ENCODE measurements around the gene BCL11B.

BCL11B gene

GRCh38 chr14:99174770-99175319 is 97.2 kb downstream of the BCL11B start:
- Histone ChIP-seq H3K4me1 (ENCODE audit: insufficient read depth, low read length, severe bottlenecking) (no peaks in the 10 kb centered on the region), H3K27ac (ENCODE audit: low read depth, low read length, poor library complexity, severe bottlenecking) (no peak overlapping the region), H3K36me3 (ENCODE audit: insufficient read depth, low read length) (no peaks in the 10 kb centered on the region), H3K79me2 (ENCODE audit: insufficient read depth, low read length) (no peaks in the 10 kb centered on the region), H3F3A (ENCODE audit: insufficient read depth, low read length) (no peaks in the 10 kb centered on the region), H3K4me3 (ENCODE audit: low read depth, low read length, poor library complexity, severe bottlenecking) (no peak overlapping the region), H3K9ac (ENCODE audit: low read length) (no peak overlapping the region), H3K27me3 (ENCODE audit: insufficient read depth, low read length) (no peaks in the 10 kb centered on the region), H3K9me2 (ENCODE audit: low read depth, low read length) (no peaks in the 10 kb centered on the region), H3K9me3 (ENCODE audit: low read length) (no peaks in the 10 kb centered on the region), H4K20me1 (ENCODE audit: insufficient read depth, low read length) (no peaks in the 10 kb centered on the region), H3K4me2 (ENCODE audit: low read length) (no peak overlapping the region), H2AFZ (ENCODE audit: low read length) (no peak overlapping the region)
- TF ChIP-seq EZH2 (IDR thresholded peaks at IDR 0.05; ENCODE audit: borderline replicate concordance, low read length) (no peak), CTCF (IDR thresholded peaks at IDR 0.05; ENCODE audit: low read length) (no peak)

GRCh38 chr14:99174081-99174769 is 97.8 kb downstream of the BCL11B start:
- no peaks in the 10 kb centered on the region for H3K4me1 ChIP-seq (ENCODE audit: insufficient read depth, low read length, severe bottlenecking)
- H3F3A ChIP-seq (ENCODE audit: insufficient read depth, low read length): no peaks in the 10 kb centered on the region
- H3K9me3 ChIP-seq (ENCODE audit: low read length): no peaks in the 10 kb centered on the region
- H2AFZ ChIP-seq (ENCODE audit: low read length): no peak overlapping the region
- H3K36me3 ChIP-seq (ENCODE audit: insufficient read depth, low read length): no peaks in the 10 kb centered on the region
- no peaks in the 10 kb centered on the region for H3K79me2 ChIP-seq (ENCODE audit: insufficient read depth, low read length)
- no peak overlapping the region for H3K4me2 ChIP-seq (ENCODE audit: low read length)
- H3K9ac ChIP-seq (ENCODE audit: low read length): no peak overlapping the region
- H3K27me3 ChIP-seq (ENCODE audit: insufficient read depth, low read length): no peaks in the 10 kb centered on the region
- H4K20me1 ChIP-seq (ENCODE audit: insufficient read depth, low read length): no peaks in the 10 kb centered on the region
- TF ChIP-seq EZH2 (IDR thresholded peaks at IDR 0.05; ENCODE audit: borderline replicate concordance, low read length): no peak
- TF ChIP-seq CTCF (IDR thresholded peaks at IDR 0.05; ENCODE audit: low read length): no peak
- H3K27ac ChIP-seq (ENCODE audit: low read depth, low read length, poor library complexity, severe bottlenecking): no peak overlapping the region
- H3K4me3 ChIP-seq (ENCODE audit: low read depth, low read length, poor library complexity, severe bottlenecking): no peak overlapping the region
- H3K9me2 ChIP-seq (ENCODE audit: low read depth, low read length): no peaks in the 10 kb centered on the region

- no peak overlapping the region for H3K4me2 ChIP-seq (ENCODE audit: low read length)
- H3K4me1 ChIP-seq (ENCODE audit: insufficient read depth, low read length, severe bottlenecking): no peaks in the 10 kb centered on the region
- H2AFZ ChIP-seq (ENCODE audit: low read length): no peak overlapping the region
- no peaks in the 10 kb centered on the region for H3K27me3 ChIP-seq (ENCODE audit: insufficient read depth, low read length)
- H4K20me1 ChIP-seq (ENCODE audit: insufficient read depth, low read length): no peaks in the 10 kb centered on the region
- no peak for TF ChIP-seq EZH2 (IDR thresholded peaks at IDR 0.05; ENCODE audit: borderline replicate concordance, low read length)
- no peak for TF ChIP-seq CTCF (IDR thresholded peaks at IDR 0.05; ENCODE audit: low read length)
- H3K27ac ChIP-seq (ENCODE audit: low read depth, low read length, poor library complexity, severe bottlenecking): no peak overlapping the region
- no peaks in the 10 kb centered on the region for H3K9me2 ChIP-seq (ENCODE audit: low read depth, low read length)
- no peaks in the 10 kb centered on the region for H3K36me3 ChIP-seq (ENCODE audit: insufficient read depth, low read length)
- no peaks in the 10 kb centered on the region for H3K9me3 ChIP-seq (ENCODE audit: low read length)
- H3K4me3 ChIP-seq (ENCODE audit: low read depth, low read length, poor library complexity, severe bottlenecking): no peak overlapping the region
- no peaks in the 10 kb centered on the region for H3K79me2 ChIP-seq (ENCODE audit: insufficient read depth, low read length)
- H3F3A ChIP-seq (ENCODE audit: insufficient read depth, low read length): no peaks in the 10 kb centered on the region
- no peak overlapping the region for H3K9ac ChIP-seq (ENCODE audit: low read length)
Measured at GRCh38 chr14:99173506-99173905, 98.5 kb downstream of the BCL11B start.
